GM21825 (cell line): ENCODE data around the gene SLC4A9.
"Not testable (repeated sequence)": the region's sequence is repeated elsewhere in the genome, so short reads cannot be mapped to it uniquely, and the experiment has no call there.

Source experiments
- ATAC-seq: cut with Tn5 transposase; IDR thresholded peaks from one replicate; pipeline ENCODE4 v1.9.1; 2021; ENCODE audit warnings: mild to moderate bottlenecking, moderate library complexity; ENCODE audit not compliant: unreplicated experiment

SLC4A9 gene

GRCh38 chr5:140399979-140400729 lies 40.2 kb downstream of the SLC4A9 start:
- ATAC-seq: no peak

- ATAC-seq: peak; percentile 62
Observed at GRCh38 chr5:140400730-140401361, 40.9 kb downstream of the SLC4A9 start.

GRCh38 chr5:140401362-140402257 lies 41.6 kb downstream of the SLC4A9 start, which contains the start of gene ANKHD1:
ANKHD1 (plus strand) TSS chr5:140401833; CDS start chr5:140401968, 135 bp downstream.
- ATAC-seq: peak; percentile 84

GRCh38 chr5:140402258-140403074 lies 42.5 kb downstream of the SLC4A9 start:
- ATAC-seq: peak; percentile 2

GRCh38 chr5:140403613-140404012 lies 43.6 kb downstream of the SLC4A9 start:
- no peak for ATAC-seq

GRCh38 chr5:140408750-140409241 lies 48.8 kb downstream of the SLC4A9 start:
- no peak for ATAC-seq

- no peak for ATAC-seq
Observed at GRCh38 chr5:140413230-140413629, 53.2 kb downstream of the SLC4A9 start.

- no peak for ATAC-seq
Observed at GRCh38 chr5:140417235-140417634, 57.2 kb downstream of the SLC4A9 start.

GRCh38 chr5:140418862-140419520 lies 59.0 kb downstream of the SLC4A9 start:
- no peak for ATAC-seq

- no peak for ATAC-seq
Observed at GRCh38 chr5:140420226-140420570, 60.2 kb downstream of the SLC4A9 start.

- ATAC-seq: no peak
Observed at GRCh38 chr5:140420665-140421361, 60.8 kb downstream of the SLC4A9 start.

- ATAC-seq: not testable (repeated sequence)
Observed at GRCh38 chr5:140421375-140421774, 61.4 kb downstream of the SLC4A9 start.

GRCh38 chr5:140423609-140424008 lies 63.6 kb downstream of the SLC4A9 start:
- ATAC-seq: no peak

GRCh38 chr5:140424135-140424534 lies 64.1 kb downstream of the SLC4A9 start:
- no peak for ATAC-seq
